ENCODE results near the gene FAM13A.
"Not testable (repeated sequence)": the region's sequence is repeated elsewhere in the genome, so short reads cannot be mapped to it uniquely, and the experiment has no call there.

The FAM13A gene

DNA sequence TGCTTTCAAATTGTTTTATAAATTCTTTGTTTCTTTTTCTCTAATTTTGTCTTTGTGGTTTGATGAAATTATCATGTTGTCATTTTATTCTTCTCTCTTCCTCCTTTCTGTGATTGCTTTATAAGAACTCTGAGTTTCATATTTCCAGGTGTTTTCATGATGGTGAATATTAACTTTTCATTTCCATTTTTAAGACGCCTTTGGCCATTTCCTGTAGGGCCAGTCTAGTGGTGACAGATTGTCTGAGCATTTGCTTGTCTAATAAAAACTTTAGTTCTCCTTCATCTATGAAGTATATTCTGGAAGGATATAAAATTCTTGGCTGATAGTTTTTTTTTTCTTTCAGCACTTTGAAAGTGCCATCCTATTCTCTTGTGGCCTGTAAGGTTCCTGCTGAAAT is 128.1 kb downstream of the FAM13A start:
- in situ Hi-C loops (cut with MboI; ENCODE audit: low sequenced_read_pairs, unreplicated experiment), result no loop called here

DNA sequence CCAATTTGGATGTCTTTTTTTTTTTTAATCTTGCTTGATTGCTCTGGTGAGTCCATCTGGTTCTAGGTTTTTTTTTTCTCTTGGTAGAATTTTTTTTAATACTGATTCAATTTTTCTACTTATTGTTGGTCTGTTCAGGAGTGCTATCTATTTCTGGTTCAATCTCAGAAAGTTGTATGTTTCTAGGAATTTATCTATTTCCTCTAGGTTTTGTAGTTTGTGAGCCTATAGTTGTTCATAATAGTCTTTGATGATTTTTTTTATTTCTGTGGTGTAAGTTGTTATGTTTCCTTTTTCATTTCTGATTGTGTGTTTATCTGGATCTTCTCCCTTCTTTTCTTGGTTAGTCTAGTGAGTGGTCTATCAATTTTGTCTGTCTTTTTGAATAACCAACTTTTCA is 129.6 kb downstream of the FAM13A start:
- TF ChIP-seq, protein P1, sequence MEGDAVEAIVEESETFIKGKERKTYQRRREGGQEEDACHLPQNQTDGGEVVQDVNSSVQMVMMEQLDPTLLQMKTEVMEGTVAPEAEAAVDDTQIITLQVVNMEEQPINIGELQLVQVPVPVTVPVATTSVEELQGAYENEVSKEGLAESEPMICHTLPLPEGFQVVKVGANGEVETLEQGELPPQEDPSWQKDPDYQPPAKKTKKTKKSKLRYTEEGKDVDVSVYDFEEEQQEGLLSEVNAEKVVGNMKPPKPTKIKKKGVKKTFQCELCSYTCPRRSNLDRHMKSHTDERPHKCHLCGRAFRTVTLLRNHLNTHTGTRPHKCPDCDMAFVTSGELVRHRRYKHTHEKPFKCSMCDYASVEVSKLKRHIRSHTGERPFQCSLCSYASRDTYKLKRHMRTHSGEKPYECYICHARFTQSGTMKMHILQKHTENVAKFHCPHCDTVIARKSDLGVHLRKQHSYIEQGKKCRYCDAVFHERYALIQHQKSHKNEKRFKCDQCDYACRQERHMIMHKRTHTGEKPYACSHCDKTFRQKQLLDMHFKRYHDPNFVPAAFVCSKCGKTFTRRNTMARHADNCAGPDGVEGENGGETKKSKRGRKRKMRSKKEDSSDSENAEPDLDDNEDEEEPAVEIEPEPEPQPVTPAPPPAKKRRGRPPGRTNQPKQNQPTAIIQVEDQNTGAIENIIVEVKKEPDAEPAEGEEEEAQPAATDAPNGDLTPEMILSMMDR (IDR thresholded peaks at IDR 0.05; ENCODE audit: borderline replicate concordance, control extremely low read depth, extremely low read depth, insufficient read depth, missing control alignments), result no peak
- in situ Hi-C loops (cut with MboI; ENCODE audit: low sequenced_read_pairs, unreplicated experiment), result no loop called here

More for the DNA sequence above, 128.1 kb downstream of the FAM13A start:
- TF ChIP-seq, protein P1 (IDR thresholded peaks at IDR 0.05; ENCODE audit: borderline replicate concordance, control extremely low read depth, extremely low read depth, insufficient read depth, missing control alignments), result no peak
- DNase-seq (ENCODE audit: low spot score), result no peak

DNA sequence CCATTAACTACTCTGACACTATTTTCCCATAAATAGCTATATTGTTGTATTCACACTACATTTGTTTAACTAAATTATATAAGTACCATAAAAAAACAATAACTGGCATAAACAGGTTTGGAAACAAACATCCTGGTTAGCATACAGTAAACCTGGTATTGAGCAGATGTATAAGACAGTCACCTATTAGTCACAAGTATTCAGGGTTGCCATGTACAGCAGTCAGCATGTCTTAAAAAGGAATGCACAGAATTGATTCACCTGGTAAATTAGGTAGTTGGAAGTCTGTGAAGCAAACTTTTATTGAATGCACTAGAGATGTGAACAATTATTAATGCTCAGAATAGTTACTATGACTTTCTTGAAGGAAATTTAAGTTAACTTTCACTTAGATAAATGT is 137.9 kb downstream of the FAM13A start:
- TF ChIP-seq, protein P1 (IDR thresholded peaks at IDR 0.05; ENCODE audit: borderline replicate concordance, control extremely low read depth, extremely low read depth, insufficient read depth, missing control alignments), result no peak
- in situ Hi-C loops (cut with MboI; ENCODE audit: low sequenced_read_pairs, unreplicated experiment), result no loop called here
- no peak for DNase-seq (ENCODE audit: low spot score)

More for the DNA sequence above, 129.6 kb downstream of the FAM13A start:
- no peak for DNase-seq (ENCODE audit: low spot score)

DNA sequence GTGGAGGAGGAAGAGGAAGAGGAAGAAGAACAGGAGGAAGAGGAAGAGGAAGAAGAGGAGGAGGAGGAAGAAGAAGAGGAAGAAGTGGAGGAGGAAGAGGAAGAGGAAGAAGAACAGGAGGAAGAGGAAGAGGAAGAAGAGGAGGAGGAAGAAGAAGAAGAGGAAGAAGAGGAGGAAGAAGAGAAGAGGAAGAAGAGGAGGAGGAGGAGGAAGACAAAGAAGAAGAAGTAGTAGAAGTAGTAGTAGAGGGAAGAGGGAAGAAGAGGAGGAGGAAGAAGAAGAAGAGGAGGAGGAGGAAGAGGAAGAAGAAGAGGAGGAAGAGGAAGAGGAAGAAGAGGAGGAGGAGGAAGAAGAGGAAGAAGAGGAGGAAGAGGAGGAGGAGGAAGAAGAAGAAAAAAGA is 143.8 kb downstream of the FAM13A start:
- DNase-seq (ENCODE audit: low spot score); in situ Hi-C loops (cut with MboI; ENCODE audit: low sequenced_read_pairs, unreplicated experiment): not testable (repeated sequence)

DNA sequence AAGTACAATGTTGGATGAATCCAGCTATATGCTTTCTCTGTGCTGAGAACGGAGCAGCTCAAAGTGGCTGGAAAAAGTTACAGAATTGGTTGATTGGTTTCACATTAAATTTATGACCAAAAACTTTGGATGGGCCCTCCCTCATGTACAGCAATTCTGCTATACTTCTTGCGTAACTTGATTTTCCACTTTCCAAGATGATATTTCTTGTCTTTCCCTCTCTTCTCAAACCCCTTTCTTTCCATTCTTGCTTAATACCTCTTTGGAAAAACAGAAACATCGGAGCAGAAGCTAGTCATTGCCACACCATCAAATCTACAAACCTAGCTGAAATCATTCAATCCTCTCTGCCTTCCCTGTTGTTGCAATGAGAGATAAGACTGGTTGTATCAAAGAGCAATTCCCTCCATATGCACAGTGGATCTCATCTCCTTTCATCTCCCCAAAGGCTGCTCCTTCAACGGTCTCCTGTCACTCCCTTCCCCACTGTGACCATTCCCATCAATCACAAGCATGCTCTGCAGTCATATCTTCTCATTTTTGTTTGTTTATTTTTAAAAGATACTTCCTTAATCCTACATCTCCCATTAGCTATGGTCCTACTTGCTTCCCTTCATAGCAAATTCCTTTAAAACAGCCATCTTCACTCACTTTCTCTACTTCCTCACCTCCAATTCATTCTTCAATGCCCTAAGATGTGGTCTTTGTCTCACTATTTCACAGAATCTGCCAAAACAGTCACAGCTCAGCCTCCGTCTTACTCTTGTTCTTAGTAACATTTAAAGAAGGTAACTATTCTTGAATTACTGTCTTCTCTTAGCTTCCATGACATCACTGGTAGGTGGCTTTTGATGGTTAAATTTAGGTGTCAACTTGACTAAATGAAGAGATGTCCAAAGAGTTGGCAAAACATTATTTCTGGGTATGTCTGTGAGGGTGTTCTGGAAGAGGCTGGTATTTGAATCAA is 145.5 kb downstream of the FAM13A start:
- in situ Hi-C loops (cut with MboI; ENCODE audit: low sequenced_read_pairs, unreplicated experiment), result no loop called here
- no peak for DNase-seq (ENCODE audit: low spot score)
- TF ChIP-seq, protein P1 (IDR thresholded peaks at IDR 0.05; ENCODE audit: borderline replicate concordance, control extremely low read depth, extremely low read depth, insufficient read depth, missing control alignments), result no peak

DNA sequence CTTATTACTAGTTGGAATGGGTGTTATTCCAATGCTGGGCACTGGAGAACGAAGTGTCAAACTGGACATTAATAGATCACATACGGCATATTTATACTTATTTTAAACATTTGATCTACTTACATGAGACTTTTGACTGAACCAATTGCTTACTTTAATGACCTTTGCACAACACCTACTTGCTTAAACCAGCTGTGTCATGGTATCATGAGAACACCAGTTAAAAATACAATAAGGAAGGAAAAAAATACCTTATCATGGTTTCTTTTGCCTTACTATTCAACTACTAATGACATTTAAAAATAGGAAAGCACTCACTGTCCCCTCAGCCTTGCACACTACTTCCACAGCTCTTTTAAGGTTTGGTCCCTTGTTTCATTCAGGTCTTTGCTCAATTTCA is 146.9 kb downstream of the FAM13A start:
- no peak for DNase-seq (ENCODE audit: low spot score)
- in situ Hi-C loops (cut with MboI; ENCODE audit: low sequenced_read_pairs, unreplicated experiment), result no loop called here
- TF ChIP-seq, protein P1 (IDR thresholded peaks at IDR 0.05; ENCODE audit: borderline replicate concordance, control extremely low read depth, extremely low read depth, insufficient read depth, missing control alignments), result no peak

DNA sequence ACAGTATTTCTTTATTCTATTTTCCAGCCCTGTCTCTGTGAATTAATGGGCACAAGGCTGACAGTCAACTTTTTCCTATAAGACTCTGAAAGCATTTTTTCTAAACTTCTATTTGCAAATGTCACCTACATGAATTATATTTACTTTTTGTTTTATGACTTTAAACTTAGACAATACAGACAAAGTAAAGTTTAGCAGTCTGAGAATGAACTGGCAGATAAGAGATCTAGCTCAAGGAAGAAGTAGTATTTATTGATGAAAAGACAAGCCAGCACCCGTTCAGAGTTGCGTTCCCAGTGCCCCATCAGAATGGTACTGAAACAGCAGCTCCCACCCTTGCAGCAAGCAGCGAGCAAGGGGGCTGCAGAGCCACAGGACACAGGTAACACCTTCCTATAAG is 148.5 kb downstream of the FAM13A start:
- in situ Hi-C loops (cut with MboI; ENCODE audit: low sequenced_read_pairs, unreplicated experiment), result no loop called here
- DNase-seq (ENCODE audit: low spot score), result no peak
- TF ChIP-seq, protein P1 (IDR thresholded peaks at IDR 0.05; ENCODE audit: borderline replicate concordance, control extremely low read depth, extremely low read depth, insufficient read depth, missing control alignments), result no peak

Data from GM13976 (cell line).